ENCODE data around the gene LDLRAD4.

The LDLRAD4 gene

GRCh38 chr18:13199169-13199568 lies 19.4 kb upstream of the LDLRAD4 start:
- DNase-seq (ENCODE audit: low read depth in 1 of 2, low spot score in 1 of 2): no peak
- no peak overlapping the region for H3K27ac ChIP-seq (replicated peaks)
- TF ChIP-seq POLR2AphosphoS5 (IDR thresholded peaks at IDR 0.05; ENCODE audit: low read depth) (no peak), GABPA (IDR thresholded peaks at IDR 0.05; ENCODE audit: low read depth) (no peak), REST (IDR thresholded peaks at IDR 0.05; ENCODE audit: insufficient replicate concordance, low read depth) (no peak), CTCF (IDR thresholded peaks at IDR 0.05; ENCODE audit: insufficient read depth, low read length) (no peak), SPI1 (IDR thresholded peaks at IDR 0.05; ENCODE audit: borderline replicate concordance, low read depth) (no peak)
- H3K27me3 ChIP-seq (ENCODE audit: insufficient read depth, poor library complexity, severe bottlenecking): no peaks in the 10 kb centered on the region
- H3K4me3 ChIP-seq (replicated peaks; ENCODE audit: insufficient read depth, low read length): no peak overlapping the region

GRCh38 chr18:13201292-13201691 lies 17.3 kb upstream of the LDLRAD4 start:
- TF ChIP-seq POLR2AphosphoS5 (IDR thresholded peaks at IDR 0.05; ENCODE audit: low read depth) (no peak), CTCF (IDR thresholded peaks at IDR 0.05; ENCODE audit: insufficient read depth, low read length) (no peak), REST (IDR thresholded peaks at IDR 0.05; ENCODE audit: insufficient replicate concordance, low read depth) (no peak), SPI1 (IDR thresholded peaks at IDR 0.05; ENCODE audit: borderline replicate concordance, low read depth) (no peak), GABPA (IDR thresholded peaks at IDR 0.05; ENCODE audit: low read depth) (no peak)
- Histone ChIP-seq H3K4me3 (replicated peaks; ENCODE audit: insufficient read depth, low read length) (no peak overlapping the region), H3K27me3 (ENCODE audit: insufficient read depth, poor library complexity, severe bottlenecking) (peaks cover 7% of the 10 kb centered on the region), H3K27ac (replicated peaks) (no peak overlapping the region)
- DNase-seq (ENCODE audit: low read depth in 1 of 2, low spot score in 1 of 2): no peak

- no peak overlapping the region for H3K4me3 ChIP-seq (replicated peaks; ENCODE audit: insufficient read depth, low read length)
- H3K27me3 ChIP-seq (ENCODE audit: insufficient read depth, poor library complexity, severe bottlenecking): peaks cover 8% of the 10 kb centered on the region
- no peak overlapping the region for H3K27ac ChIP-seq (replicated peaks)
- no peak for TF ChIP-seq GABPA (IDR thresholded peaks at IDR 0.05; ENCODE audit: low read depth)
- no peak for TF ChIP-seq REST (IDR thresholded peaks at IDR 0.05; ENCODE audit: insufficient replicate concordance, low read depth)
- TF ChIP-seq POLR2AphosphoS5 (IDR thresholded peaks at IDR 0.05; ENCODE audit: low read depth): no peak
- no peak for TF ChIP-seq SPI1 (IDR thresholded peaks at IDR 0.05; ENCODE audit: borderline replicate concordance, low read depth)
- TF ChIP-seq CTCF (IDR thresholded peaks at IDR 0.05; ENCODE audit: insufficient read depth, low read length): no peak
- no peak for DNase-seq (ENCODE audit: low read depth in 1 of 2, low spot score in 1 of 2)
These were observed 16.0 kb upstream of the LDLRAD4 start for GRCh38 chr18:13202571-13202970.

All from HL-60 (cell line).